SU-DHL-6 (cell line): ENCODE data around the gene SCAMP2.

ENCODE experiments used
- H2AFZ ChIP-seq: fragments of 200-600 bp; sonication (generic); 2 replicates; pipeline ENCODE4 v1.6.1; 2014; ENCODE audit warnings: low read depth, mild to moderate bottlenecking, moderate library complexity, mixed read lengths, antibody characterized with exemption, low read length; ENCODE audit not compliant: severe bottlenecking
- H3F3A ChIP-seq: fragments of 200-600 bp; shearing (Covaris generic); 2 replicates; pipeline ENCODE4 v1.6.0; 2016; ENCODE audit warnings: antibody characterized with exemption, mild to moderate bottlenecking; ENCODE audit not compliant: insufficient read depth
- H3K27ac ChIP-seq: fragments of 200-600 bp; sonication (generic); 2 replicates; pipeline ENCODE4 v1.5.1; 2016; ENCODE audit warnings: low read depth, mild to moderate bottlenecking, low read length, moderate library complexity, mixed read lengths
- H3K27me3 ChIP-seq: fragments of 200-600 bp; sonication (generic), shearing (Covaris generic); 2 replicates; pipeline ENCODE4 v1.6.0; 2014; ENCODE audit warnings: mild to moderate bottlenecking, low read length
- H3K36me3 ChIP-seq: fragments of 200-600 bp; sonication (generic); 2 replicates; pipeline ENCODE4 v1.6.1; 2014; ENCODE audit warnings: mild to moderate bottlenecking, low read length, mixed read lengths
- H3K4me2 ChIP-seq: fragments of 300-600, 200-600 bp; shearing (Covaris generic), sonication (generic); 2 replicates; pipeline ENCODE4 v1.6.0; 2014; ENCODE audit warnings: low read length, low read depth, mild to moderate bottlenecking; ENCODE audit not compliant: poor library complexity, severe bottlenecking
- H3K4me3 ChIP-seq: fragments of 200-600 bp; sonication (generic); 2 replicates; pipeline ENCODE4 v1.5.1; 2014; ENCODE audit warnings: antibody characterized with exemption, low read length, mild to moderate bottlenecking, mixed read lengths; ENCODE audit not compliant: insufficient read depth, poor library complexity, severe bottlenecking
- H3K79me2 ChIP-seq: fragments of 200-600 bp; sonication (generic); 2 replicates; pipeline ENCODE4 v1.6.1; 2014; ENCODE audit warnings: mild to moderate bottlenecking, low read length, moderate library complexity; ENCODE audit not compliant: insufficient read depth
- H3K9ac ChIP-seq: fragments of 200-600 bp; sonication (generic); 2 replicates; pipeline ENCODE4 v1.7.0; 2014; ENCODE audit warnings: mild to moderate bottlenecking, low read length
- H3K9me2 ChIP-seq: fragments of 200-600 bp; sonication (generic); replicated peaks from 2 replicates; pipeline ENCODE4 v1.6.1; 2014; ENCODE audit warnings: low read length; ENCODE audit not compliant: insufficient read depth
- H3K9me3 ChIP-seq: fragments of 200-600 bp; sonication (generic); 2 replicates; pipeline ENCODE4 v1.6.1; 2014; ENCODE audit warnings: low read length, mixed read lengths; ENCODE audit not compliant: insufficient read depth
- H4K20me1 ChIP-seq: fragments of 200-600 bp; sonication (generic); 2 replicates; pipeline ENCODE4 v1.6.1; 2014; ENCODE audit warnings: low read depth, mild to moderate bottlenecking, antibody characterized with exemption, low read length, moderate library complexity, mixed read lengths
- EZH2phosphoT487 ChIP-seq: fragments of 200-600 bp; sonication (generic), shearing (Covaris generic); conservative IDR thresholded peaks from 2 replicates; pipeline ENCODE4 v1.6.1; 2018; ENCODE audit warnings: mild to moderate bottlenecking, antibody characterized with exemption, low read length, moderate library complexity, mixed read lengths
- TF ChIP-seq, protein P1 (sequence below): fragments of 200-600 bp; sonication (generic); IDR thresholded peaks from one replicate; pipeline ENCODE4 v1.5.1; 2017; ENCODE audit warnings: antibody characterized with exemption, mild to moderate bottlenecking, low read length, moderate library complexity; ENCODE audit not compliant: insufficient read depth, poor library complexity, severe bottlenecking

The SCAMP2 gene

GRCh38 chr15:74863239-74864056 is 9.7 kb downstream of the SCAMP2 start:
- no peak overlapping the region for H3K27ac ChIP-seq

DNA sequence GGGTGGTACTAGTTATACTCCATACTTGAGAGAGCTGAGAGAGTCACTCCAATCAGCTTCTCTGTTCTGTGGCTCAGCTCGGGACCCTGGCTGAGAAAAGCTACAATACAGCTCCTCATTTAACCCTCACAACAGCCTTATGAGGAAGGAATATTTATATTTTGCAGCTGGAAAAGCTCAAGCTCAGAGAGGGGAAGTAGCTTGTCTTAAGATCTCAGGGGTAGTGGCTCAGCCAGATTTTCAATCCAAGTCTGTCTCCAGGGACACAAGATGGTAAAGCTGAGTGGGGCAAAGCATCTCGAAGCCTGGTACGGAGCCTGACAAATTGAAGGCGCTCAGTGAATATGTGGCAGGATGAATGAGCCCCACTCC is 14.8 kb downstream of the SCAMP2 start:
- Histone ChIP-seq H3K4me3 (no peak overlapping the region), H3K4me2 (peak overlapping the region; percentile 30), H3K9ac (peak overlapping the region; percentile 18; the same call in 1 of the 2 replicates), H3K36me3 (no peaks in the 10 kb centered on the region), H4K20me1 (no peaks in the 10 kb centered on the region), H3K79me2 (peaks cover 54% of the 10 kb centered on the region), H3K27ac (peak overlapping the region; percentile 58), H3K9me3 (no peaks in the 10 kb centered on the region), H3K9me2 (no peaks in the 10 kb centered on the region), H3K27me3 (no peaks in the 10 kb centered on the region), H3F3A (peaks cover 11% of the 10 kb centered on the region), H2AFZ (no peak overlapping the region)
- TF ChIP-seq EZH2phosphoT487, result no peak
- TF ChIP-seq, protein P1, sequence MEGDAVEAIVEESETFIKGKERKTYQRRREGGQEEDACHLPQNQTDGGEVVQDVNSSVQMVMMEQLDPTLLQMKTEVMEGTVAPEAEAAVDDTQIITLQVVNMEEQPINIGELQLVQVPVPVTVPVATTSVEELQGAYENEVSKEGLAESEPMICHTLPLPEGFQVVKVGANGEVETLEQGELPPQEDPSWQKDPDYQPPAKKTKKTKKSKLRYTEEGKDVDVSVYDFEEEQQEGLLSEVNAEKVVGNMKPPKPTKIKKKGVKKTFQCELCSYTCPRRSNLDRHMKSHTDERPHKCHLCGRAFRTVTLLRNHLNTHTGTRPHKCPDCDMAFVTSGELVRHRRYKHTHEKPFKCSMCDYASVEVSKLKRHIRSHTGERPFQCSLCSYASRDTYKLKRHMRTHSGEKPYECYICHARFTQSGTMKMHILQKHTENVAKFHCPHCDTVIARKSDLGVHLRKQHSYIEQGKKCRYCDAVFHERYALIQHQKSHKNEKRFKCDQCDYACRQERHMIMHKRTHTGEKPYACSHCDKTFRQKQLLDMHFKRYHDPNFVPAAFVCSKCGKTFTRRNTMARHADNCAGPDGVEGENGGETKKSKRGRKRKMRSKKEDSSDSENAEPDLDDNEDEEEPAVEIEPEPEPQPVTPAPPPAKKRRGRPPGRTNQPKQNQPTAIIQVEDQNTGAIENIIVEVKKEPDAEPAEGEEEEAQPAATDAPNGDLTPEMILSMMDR, result no peak

More at GRCh38 chr15:74863239-74864056, 9.7 kb downstream of the SCAMP2 start:
- no peak overlapping the region for H3K4me3 ChIP-seq
- no peaks in the 10 kb centered on the region; the same call in 1 of the 2 replicates for H4K20me1 ChIP-seq
- H3K9me2 ChIP-seq, result no peaks in the 10 kb centered on the region
- no peak overlapping the region for H3K4me2 ChIP-seq
- TF ChIP-seq, protein P1, result no peak
- TF ChIP-seq EZH2phosphoT487, result no peak
- no peak overlapping the region for H2AFZ ChIP-seq
- H3K9ac ChIP-seq, result no peak overlapping the region
- no peaks in the 10 kb centered on the region for H3F3A ChIP-seq
- H3K79me2 ChIP-seq, result peaks cover 76% of the 10 kb centered on the region
- peaks cover 6% of the 10 kb centered on the region; the same call in 1 of the 2 replicates for H3K36me3 ChIP-seq
- H3K27me3 ChIP-seq, result no peaks in the 10 kb centered on the region
- no peaks in the 10 kb centered on the region for H3K9me3 ChIP-seq

- Histone ChIP-seq H3K27ac (peak overlapping the region; percentile 58), H3K9ac (peak overlapping the region; percentile 18; the same call in 1 of the 2 replicates), H3K79me2 (peaks cover 48% of the 10 kb centered on the region), H2AFZ (no peak overlapping the region), H3K36me3 (no peaks in the 10 kb centered on the region), H4K20me1 (no peaks in the 10 kb centered on the region), H3F3A (peaks cover 11% of the 10 kb centered on the region), H3K9me3 (no peaks in the 10 kb centered on the region), H3K9me2 (no peaks in the 10 kb centered on the region), H3K4me2 (peak overlapping the region; percentile 30), H3K4me3 (no peak overlapping the region), H3K27me3 (no peaks in the 10 kb centered on the region)
- no peak for TF ChIP-seq EZH2phosphoT487
- TF ChIP-seq, protein P1, result no peak
Observed at GRCh38 chr15:74857671-74858368, 15.3 kb downstream of the SCAMP2 start.
